ENCODE results near the gene NMNAT2.

- no peak for TF ChIP-seq CTCF (IDR thresholded peaks at IDR 0.05)
- TF ChIP-seq POLR2A (IDR thresholded peaks at IDR 0.05): no peak
- no peak for TF ChIP-seq EP300 (IDR thresholded peaks at IDR 0.05; ENCODE audit: low read depth)
- TF ChIP-seq POLR2AphosphoS5 (IDR thresholded peaks at IDR 0.05): peak in 2 of 3 donors; percentile 8 to 46
Measured at GRCh38 chr1:183243161-183244050, 174.8 kb downstream of the NMNAT2 start.

Measured in transverse colon (tissue), 4 donors.